Activated CD4-positive, alpha-beta memory T cell treated with anti-CD3 and anti-CD28 coated beads for 36 hours (primary cell): ENCODE data around the gene CAPN10. TPM values are rescaled to one million over a fixed set of nuclear protein-coding genes. Genes with fewer than 3 reads are reported as not detected.

Source experiments
- CTCF ChIA-PET: fragments of 350-600 bp; sonication (Branson Sonifier 250); formaldehyde crosslinking; loops from one replicate; lab custom pipeline; 2021; ENCODE audit warnings: antibody characterized with exemption, inconsistent platforms; lab: Charles Lee
- POLR2A ChIA-PET: fragments of 350-600 bp; sonication (Branson Sonifier 250); formaldehyde crosslinking; loops from one replicate; lab custom pipeline; 2021; ENCODE audit warnings: antibody characterized with exemption; lab: Charles Lee
- DNase-seq: peaks from one replicate; pipeline ENCODE4 v3.0.0-alpha.2; 2020
- H3K27ac Mint-ChIP-seq: one replicate; pipeline ENCODE4 v1.8.0; 2021; ENCODE audit warnings: mixed read lengths
- H3K27me3 Mint-ChIP-seq: one replicate; pipeline ENCODE4 v1.8.0; 2021; ENCODE audit warnings: mixed read lengths
- H3K36me3 Mint-ChIP-seq: one replicate; pipeline ENCODE4 v1.8.0; 2021; ENCODE audit warnings: mixed read lengths
- H3K4me1 Mint-ChIP-seq: one replicate; pipeline ENCODE4 v1.8.0; 2021; ENCODE audit warnings: low read depth, mixed read lengths
- H3K4me3 Mint-ChIP-seq: one replicate; pipeline ENCODE4 v1.8.0; 2021; ENCODE audit warnings: mild to moderate bottlenecking, mixed read lengths
- H3K9me3 Mint-ChIP-seq: one replicate; pipeline ENCODE4 v1.8.0; 2021; ENCODE audit warnings: mixed read lengths
- intact Hi-C: fragments of 100-400 bp; cut with micrococcal nuclease; formaldehyde crosslinking; loops from one replicate; pipeline ENCODE4 v1.15.1; 2023
- total RNA-seq, 2 experiments: library from RNA; stranded (reverse); gene quantifications; one replicate each; pipeline ENCODE4 v1.2.3, GENCODE V29; 2021

The CAPN10 gene
- total RNA-seq, 2 experiments from 2014 or later = 32.6 to 33.9 TPM

GRCh38 chr2:240591784-240592183 lies 5.2 kb downstream of the CAPN10 start:
- no peak for DNase-seq
- no peaks in the 10 kb centered on the region for H3K27me3 Mint-ChIP-seq

GRCh38 chr2:240593026-240593702 lies 6.6 kb downstream of the CAPN10 start:
- Mint-ChIP-seq H3K4me1 (peaks cover 11% of the 10 kb centered on the region), H3K27ac (no peak overlapping the region), H3K9me3 (no peaks in the 10 kb centered on the region), H3K27me3 (no peaks in the 10 kb centered on the region), H3K4me3 (no peak overlapping the region), H3K36me3 (no peaks in the 10 kb centered on the region)
- ChIA-PET CTCF (interaction anchor here (1.2 to 1.3 kb wide), 2 partner anchors 27 to 107 kb away, joined by 3 read pairs; no protein-coding TSS in a partner anchor), POLR2A (no interaction called here)
- DNase-seq = no peak
- intact Hi-C loops = no loop called here

More at GRCh38 chr2:240591784-240592183, 5.2 kb downstream of the CAPN10 start:
- no peaks in the 10 kb centered on the region for H3K9me3 Mint-ChIP-seq
- ChIA-PET POLR2A (no interaction called here), CTCF (interaction anchor here (0.8 kb wide), 1 partner anchor 26 kb away, joined by 3 read pairs; no protein-coding TSS in a partner anchor)
- H3K27ac Mint-ChIP-seq = no peak overlapping the region
- intact Hi-C loops = no loop called here
- peaks cover 21% of the 10 kb centered on the region for H3K4me1 Mint-ChIP-seq
- no peak overlapping the region for H3K4me3 Mint-ChIP-seq
- no peaks in the 10 kb centered on the region for H3K36me3 Mint-ChIP-seq

- H3K9me3 Mint-ChIP-seq = no peaks in the 10 kb centered on the region
- no peaks in the 10 kb centered on the region for H3K27me3 Mint-ChIP-seq
- intact Hi-C loops = no loop called here
- no peak overlapping the region for H3K4me3 Mint-ChIP-seq
- no peak for DNase-seq
- H3K36me3 Mint-ChIP-seq = no peaks in the 10 kb centered on the region
- ChIA-PET CTCF (interaction anchor here (1.1 to 1.3 kb wide), 3 partner anchors 28 to 106 kb away, joined by 3 read pairs; no protein-coding TSS in a partner anchor), POLR2A (no interaction called here)
- H3K4me1 Mint-ChIP-seq = peaks cover 3% of the 10 kb centered on the region
- H3K27ac Mint-ChIP-seq = no peak overlapping the region
Measured at GRCh38 chr2:240593703-240594451, 7.3 kb downstream of the CAPN10 start.

GRCh38 chr2:240594511-240595380 lies 8.2 kb downstream of the CAPN10 start:
- Mint-ChIP-seq H3K4me1 (no peaks in the 10 kb centered on the region), H3K36me3 (no peaks in the 10 kb centered on the region), H3K9me3 (no peaks in the 10 kb centered on the region), H3K27ac (no peak overlapping the region), H3K4me3 (no peak overlapping the region), H3K27me3 (no peaks in the 10 kb centered on the region)
- ChIA-PET POLR2A (no interaction called here), CTCF (interaction anchor here (1.1 to 1.3 kb wide), 2 partner anchors 80 to 105 kb away, joined by 3 read pairs; no protein-coding TSS in a partner anchor)
- intact Hi-C loops = no loop called here
- no peak for DNase-seq

- intact Hi-C loops = no loop called here
- Mint-ChIP-seq H3K9me3 (no peaks in the 10 kb centered on the region), H3K27me3 (no peaks in the 10 kb centered on the region), H3K36me3 (peaks cover 2% of the 10 kb centered on the region), H3K4me1 (no peaks in the 10 kb centered on the region), H3K4me3 (no peak overlapping the region), H3K27ac (no peak overlapping the region)
- CTCF ChIA-PET = no interaction called here
- POLR2A ChIA-PET = no interaction called here
- peak; percentile 46 for DNase-seq
Measured at GRCh38 chr2:240595381-240596079, 9.0 kb downstream of the CAPN10 start.

- Mint-ChIP-seq H3K27ac (no peak overlapping the region), H3K27me3 (no peaks in the 10 kb centered on the region), H3K36me3 (peaks cover 2% of the 10 kb centered on the region), H3K4me3 (no peak overlapping the region), H3K9me3 (no peaks in the 10 kb centered on the region), H3K4me1 (no peaks in the 10 kb centered on the region)
- intact Hi-C loops = no loop called here
- no peak for DNase-seq
- POLR2A ChIA-PET = no interaction called here
- CTCF ChIA-PET = interaction anchor here (0.9 kb wide), 1 partner anchor 82 kb away, joined by 4 read pairs; no protein-coding TSS in a partner anchor
Measured at GRCh38 chr2:240596080-240596460, 9.5 kb downstream of the CAPN10 start.

GRCh38 chr2:240596491-240596931 lies 10.0 kb downstream of the CAPN10 start:
- Mint-ChIP-seq H3K27me3 (no peaks in the 10 kb centered on the region), H3K36me3 (peaks cover 2% of the 10 kb centered on the region), H3K4me1 (no peaks in the 10 kb centered on the region), H3K27ac (no peak overlapping the region), H3K9me3 (no peaks in the 10 kb centered on the region), H3K4me3 (no peak overlapping the region)
- CTCF ChIA-PET = interaction anchor here (0.9 kb wide), 1 partner anchor 83 kb away, joined by 4 read pairs; no protein-coding TSS in a partner anchor
- DNase-seq = no peak
- POLR2A ChIA-PET = no interaction called here
- intact Hi-C loops = no loop called here

GRCh38 chr2:240597054-240597418 lies 10.5 kb downstream of the CAPN10 start:
- no peak for DNase-seq
- Mint-ChIP-seq H3K4me1 (no peaks in the 10 kb centered on the region), H3K4me3 (no peak overlapping the region), H3K9me3 (no peaks in the 10 kb centered on the region), H3K36me3 (peaks cover 2% of the 10 kb centered on the region), H3K27me3 (no peaks in the 10 kb centered on the region), H3K27ac (no peak overlapping the region)
- intact Hi-C loops = no loop called here
- ChIA-PET CTCF (no interaction called here), POLR2A (no interaction called here)

- Mint-ChIP-seq H3K27ac (no peak overlapping the region), H3K36me3 (peaks cover 2% of the 10 kb centered on the region), H3K9me3 (no peaks in the 10 kb centered on the region), H3K27me3 (no peaks in the 10 kb centered on the region), H3K4me3 (no peak overlapping the region), H3K4me1 (no peaks in the 10 kb centered on the region)
- no peak for DNase-seq
- ChIA-PET POLR2A (no interaction called here), CTCF (no interaction called here)
- intact Hi-C loops = no loop called here
Measured at GRCh38 chr2:240597419-240598181, 11.1 kb downstream of the CAPN10 start.

GRCh38 chr2:240598311-240598911 lies 11.9 kb downstream of the CAPN10 start:
- H3K4me3 Mint-ChIP-seq = no peak overlapping the region
- H3K27me3 Mint-ChIP-seq = no peaks in the 10 kb centered on the region
- ChIA-PET POLR2A (no interaction called here), CTCF (no interaction called here)
- H3K36me3 Mint-ChIP-seq = peaks cover 2% of the 10 kb centered on the region
- intact Hi-C loops = no loop called here
- H3K9me3 Mint-ChIP-seq = no peaks in the 10 kb centered on the region
- H3K27ac Mint-ChIP-seq = no peak overlapping the region
- no peak for DNase-seq
- H3K4me1 Mint-ChIP-seq = no peaks in the 10 kb centered on the region
